ENCODE data around the gene ATP12A.

- no peak for TF ChIP-seq CTCF (IDR thresholded peaks at IDR 0.05)
- TF ChIP-seq POLR2A (IDR thresholded peaks at IDR 0.05) = no peak
Measured at GRCh38 chr13:24717217-24717616, 37.0 kb downstream of the ATP12A start.

All from thyroid gland (tissue), 4 donors.